Brain microvascular endothelial cell (primary cell): ENCODE data around the gene RYK.
A peak's percentile ranks its signal among the peaks of the same experiment; 100 is the strongest.

Experiments
- DNase-seq: peaks from one replicate; pipeline ENCODE4 v3.0.0-alpha.2; 2020
- H3K27ac ChIP-seq: fragments of 250-450 bp; sonication (Bioruptor Pico); 2 replicates; pipeline ENCODE4 v1.5.1; 2020; ENCODE audit warnings: mild to moderate bottlenecking, moderate library complexity
- H3K27me3 ChIP-seq: fragments of 250-450 bp; sonication (Bioruptor Pico); replicated peaks from 2 replicates; pipeline ENCODE4 v1.5.1; 2020; ENCODE audit warnings: mild to moderate bottlenecking
- H3K36me3 ChIP-seq: fragments of 250-450 bp; sonication (Bioruptor Pico); replicated peaks from 2 replicates; pipeline ENCODE4 v1.5.1; 2020; ENCODE audit warnings: mild to moderate bottlenecking
- H3K4me3 ChIP-seq: 2 replicates; pipeline ENCODE4 v1.5.1; 2011; ENCODE audit warnings: low read depth, mild to moderate bottlenecking, control low read depth, low read length, moderate library complexity
- CTCF ChIP-seq: IDR thresholded peaks from 2 replicates; pipeline ENCODE4 v1.5.1; 2011; ENCODE audit warnings: low read depth, mild to moderate bottlenecking, moderate library complexity, low read length, control low read depth, inconsistent platforms; ENCODE audit errors: missing control alignments
- in situ Hi-C: cut with HindIII; loops from 2 replicates; pipeline ENCODE4 v1.10.0; 2017; ENCODE audit warnings: low sequenced_read_pairs, low pct_ligation_motif_present

The RYK gene

GRCh38 chr3:134136604-134137003 lies 114.1 kb downstream of the RYK start:
- no peak overlapping the region for H3K27ac ChIP-seq
- DNase-seq: no peak
- no peaks in the 10 kb centered on the region for H3K36me3 ChIP-seq
- H3K4me3 ChIP-seq: no peak overlapping the region
- in situ Hi-C loops: no loop called here
- no peaks in the 10 kb centered on the region for H3K27me3 ChIP-seq
- TF ChIP-seq CTCF: no peak

DNA sequence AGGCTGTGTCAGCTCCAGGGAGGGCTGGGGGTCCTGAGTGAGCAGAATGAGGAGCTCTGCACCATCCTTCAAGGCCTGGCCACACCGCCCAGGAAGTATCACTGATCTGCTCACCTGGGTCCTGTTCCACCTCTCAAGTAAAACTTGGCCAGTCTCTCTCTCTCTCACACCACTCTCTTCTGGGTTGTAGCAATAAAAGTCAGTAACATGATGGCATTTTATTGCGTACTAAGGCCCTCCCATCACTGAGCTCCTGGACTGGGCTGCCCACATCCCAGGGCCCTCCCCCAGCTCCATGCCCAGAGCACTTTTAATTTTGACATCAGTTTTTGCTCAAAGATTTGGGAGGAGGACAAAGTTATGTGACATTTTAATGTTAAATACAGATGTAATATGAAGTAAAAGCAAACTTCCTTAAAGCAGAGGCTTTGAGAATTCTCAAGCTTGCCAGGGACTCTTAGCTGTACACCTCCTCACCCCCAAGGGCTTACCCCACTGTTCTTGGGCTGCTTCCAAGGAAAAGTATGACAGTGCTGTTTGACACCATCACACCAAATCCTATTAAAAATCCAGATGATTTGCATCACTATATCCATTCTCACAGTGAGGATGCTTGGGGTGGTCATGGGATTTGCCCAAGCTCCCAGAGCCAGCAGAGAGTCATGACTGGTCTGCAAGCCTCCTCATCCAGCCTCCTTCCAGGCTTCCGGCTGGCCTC lies 115.8 kb downstream of the RYK start:
- H3K27me3 ChIP-seq: no peaks in the 10 kb centered on the region
- H3K36me3 ChIP-seq: no peaks in the 10 kb centered on the region
- no peak overlapping the region for H3K4me3 ChIP-seq
- in situ Hi-C loops: no loop called here
- no peak overlapping the region for H3K27ac ChIP-seq
- no peak for DNase-seq
- TF ChIP-seq CTCF: no peak

- H3K4me3 ChIP-seq: no peak overlapping the region
- in situ Hi-C loops: no loop called here
- DNase-seq: no peak
- H3K27me3 ChIP-seq: no peaks in the 10 kb centered on the region
- H3K36me3 ChIP-seq: no peaks in the 10 kb centered on the region
- no peak overlapping the region for H3K27ac ChIP-seq
- no peak for TF ChIP-seq CTCF
Measured at GRCh38 chr3:134134240-134134639, 116.4 kb downstream of the RYK start.

- peaks cover 6% of the 10 kb centered on the region for H3K36me3 ChIP-seq
- no peak for DNase-seq
- no peak overlapping the region for H3K4me3 ChIP-seq
- H3K27ac ChIP-seq: no peak overlapping the region
- no peaks in the 10 kb centered on the region for H3K27me3 ChIP-seq
- in situ Hi-C loops: no loop called here
- TF ChIP-seq CTCF: no peak
Measured at GRCh38 chr3:134132961-134133360, 117.7 kb downstream of the RYK start.

GRCh38 chr3:134126153-134126552 lies 124.5 kb downstream of the RYK start:
- Histone ChIP-seq H3K27ac (no peak overlapping the region), H3K36me3 (peaks cover 6% of the 10 kb centered on the region), H3K27me3 (no peaks in the 10 kb centered on the region), H3K4me3 (no peak overlapping the region)
- TF ChIP-seq CTCF: peak; percentile 51
- DNase-seq: no peak
- in situ Hi-C loops: no loop called here

GRCh38 chr3:134114726-134115125 lies 135.9 kb downstream of the RYK start:
- Histone ChIP-seq H3K36me3 (no peaks in the 10 kb centered on the region), H3K27me3 (no peaks in the 10 kb centered on the region), H3K4me3 (no peak overlapping the region), H3K27ac (no peak overlapping the region)
- in situ Hi-C loops: no loop called here
- no peak for DNase-seq
- TF ChIP-seq CTCF: no peak
